Retinal pigment epithelial cell (primary cell): ENCODE measurements around the gene GPR158.
"Not testable (repeated sequence)": the region's sequence is repeated elsewhere in the genome, so short reads cannot be mapped to it uniquely, and the experiment has no call there.

ENCODE experiments used
- DNase-seq: peaks from one replicate; pipeline ENCODE4 v3.0.0-alpha.2; 2010; ENCODE audit warnings: low read depth
- H3K4me3 ChIP-seq: 2 replicates; pipeline ENCODE4 v1.5.1; 2011; ENCODE audit warnings: mild to moderate bottlenecking, low read length, control low read depth, moderate library complexity
- CTCF ChIP-seq: conservative IDR thresholded peaks from 2 replicates; pipeline ENCODE4 v1.5.1; 2011; ENCODE audit warnings: low read depth, low read length, control low read depth, inconsistent platforms

Gene GPR158

DNA sequence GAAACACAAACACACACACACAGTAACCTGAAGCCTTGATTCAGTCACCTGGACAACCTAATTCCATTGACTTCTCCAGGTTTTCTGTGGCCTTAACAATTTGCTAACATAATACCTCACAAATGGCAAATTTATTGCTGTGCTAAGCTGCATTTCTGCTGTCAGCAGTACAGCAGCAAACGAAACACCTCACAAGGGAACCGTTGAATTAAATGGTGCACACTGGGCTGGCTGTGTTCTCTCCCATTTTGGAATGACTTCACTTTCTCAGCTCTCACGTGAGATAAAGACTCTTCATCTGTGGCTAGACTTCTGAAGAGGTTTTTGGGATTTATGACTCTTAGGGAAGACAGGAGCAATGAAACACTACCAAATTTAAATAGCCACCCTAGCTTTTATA lies 152.5 kb downstream of the GPR158 start:
- TF ChIP-seq CTCF = no peak
- DNase-seq = no peak
- no peak overlapping the region for H3K4me3 ChIP-seq

DNA sequence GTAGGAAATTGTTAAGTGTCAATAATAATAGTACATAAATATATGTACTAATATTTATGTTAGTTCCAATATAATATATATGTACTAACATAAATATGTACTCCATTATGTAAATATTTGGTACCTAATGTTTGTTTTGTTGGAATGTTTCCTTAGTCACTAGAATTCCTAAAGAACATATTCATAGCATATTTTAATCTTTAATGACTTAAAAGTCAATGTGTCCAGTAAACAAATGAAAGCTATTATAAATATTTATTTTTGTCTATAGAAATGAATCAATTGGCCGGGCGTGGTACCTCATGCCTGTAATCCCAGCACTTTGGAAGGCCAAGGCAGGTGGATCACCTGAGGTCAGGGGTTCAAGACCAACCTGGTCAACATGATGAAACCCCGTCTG lies 153.6 kb downstream of the GPR158 start:
- TF ChIP-seq CTCF = no peak
- H3K4me3 ChIP-seq = no peak overlapping the region
- DNase-seq = no peak

DNA sequence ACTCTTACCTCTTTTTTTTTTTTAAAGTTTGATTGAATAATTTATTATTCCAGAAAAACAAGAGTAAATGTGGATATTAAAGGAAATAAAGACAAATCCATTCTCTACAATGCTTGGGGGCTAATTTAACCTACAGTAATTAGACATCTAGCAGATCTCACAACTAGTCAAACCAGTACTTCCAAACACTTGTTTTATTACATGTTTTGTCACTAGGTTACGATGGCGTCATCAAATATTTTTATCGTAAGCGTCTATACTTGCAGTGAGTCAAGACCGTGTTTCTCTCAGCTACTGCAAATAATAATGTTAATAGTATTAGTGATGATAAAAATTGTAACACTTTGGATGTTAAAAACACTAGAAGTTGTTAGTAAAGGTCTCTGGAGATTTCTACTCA lies 154.8 kb downstream of the GPR158 start:
- not testable (repeated sequence) for DNase-seq, H3K4me3 ChIP-seq

GRCh38 chr10:25334445-25334844 lies 159.6 kb downstream of the GPR158 start:
- no peak for TF ChIP-seq CTCF
- H3K4me3 ChIP-seq = no peak overlapping the region
- no peak for DNase-seq

GRCh38 chr10:25336330-25336729 lies 161.5 kb downstream of the GPR158 start:
- no peak for DNase-seq
- no peak for TF ChIP-seq CTCF
- H3K4me3 ChIP-seq = no peak overlapping the region

DNA sequence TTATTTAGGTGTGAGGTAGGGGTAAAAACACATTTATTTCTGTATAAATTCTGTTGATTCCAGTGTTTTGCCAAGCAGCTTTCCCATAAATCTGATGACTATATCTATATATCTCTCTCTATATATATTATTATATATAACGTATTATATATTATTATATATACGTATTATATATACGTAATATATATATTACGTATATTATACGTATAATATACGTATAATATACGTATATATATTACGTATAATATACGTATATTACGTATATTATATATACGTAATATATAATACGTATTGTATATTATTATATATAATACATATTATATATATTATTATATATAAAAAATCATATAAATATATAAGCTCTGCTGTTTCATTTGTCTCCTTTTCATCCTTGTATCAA lies 163.5 kb downstream of the GPR158 start:
- no peak for DNase-seq
- TF ChIP-seq CTCF = no peak

GRCh38 chr10:25339966-25340365 lies 165.2 kb downstream of the GPR158 start:
- DNase-seq = no peak
- no peak for TF ChIP-seq CTCF

More for the DNA sequence above, 163.5 kb downstream of the GPR158 start:
- no peak overlapping the region for H3K4me3 ChIP-seq

GRCh38 chr10:25349520-25349919 lies 174.7 kb downstream of the GPR158 start:
- DNase-seq = no peak
- no peak for TF ChIP-seq CTCF
- no peak overlapping the region for H3K4me3 ChIP-seq

More at GRCh38 chr10:25339966-25340365, 165.2 kb downstream of the GPR158 start:
- no peak overlapping the region for H3K4me3 ChIP-seq
